Muscle layer of colon (tissue), 2 donors: Measurements from ENCODE around the gene ETDA.
"Not testable (repeated sequence)": the region's sequence is repeated elsewhere in the genome, so short reads cannot be mapped to it uniquely, and the experiment has no call there.

Source experiments
- H3K27ac ChIP-seq: one replicate; pipeline ENCODE4 v1.7.0; 2013; ENCODE audit warnings: low read depth, mild to moderate bottlenecking, low read length, moderate library complexity
- H3K27me3 ChIP-seq, 2 donors: one replicate each; pipeline ENCODE4 v1.7.0; 2013; ENCODE audit warnings: low read length in 2 of 2, mild to moderate bottlenecking in 2 of 2; ENCODE audit not compliant: insufficient read depth in 2 of 2, control insufficient read depth in 1 of 2
- H3K36me3 ChIP-seq: one replicate; pipeline ENCODE4 v1.7.0; 2013; ENCODE audit warnings: mild to moderate bottlenecking, low read length; ENCODE audit not compliant: insufficient read depth
- H3K4me1 ChIP-seq: one replicate; pipeline ENCODE4 v1.7.0; 2013; ENCODE audit warnings: mild to moderate bottlenecking, low read length; ENCODE audit not compliant: insufficient read depth
- H3K4me3 ChIP-seq, 2 donors: one replicate each; pipeline ENCODE4 v1.7.0; 2013; ENCODE audit warnings: low read length in 2 of 2, low read depth in 1 of 2, mild to moderate bottlenecking in 1 of 2, moderate library complexity in 1 of 2
- H3K9ac ChIP-seq: one replicate; pipeline ENCODE4 v1.7.0; 2013; ENCODE audit warnings: low read length
- H3K9me3 ChIP-seq: one replicate; pipeline ENCODE4 v1.7.0; 2013; ENCODE audit warnings: mild to moderate bottlenecking, low read length
- donor health status: abdominal sarcoma.
- donor health status: Adenocarcinoma of cecum.

ETDA gene

GRCh38 chrX:135252011-135252518 is at the start of gene ETDA:
TSS of gene ETDA (plus strand) at chrX:135252061. CDS start at chrX:135253277, 1,216 bp downstream.
- H3K9me3 ChIP-seq, H3K9ac ChIP-seq, H3K27ac ChIP-seq, H3K4me3 ChIP-seq, H3K27me3 ChIP-seq, H3K36me3 ChIP-seq, H3K4me1 ChIP-seq: not testable (repeated sequence)

GRCh38 chrX:135206427-135206826 is 45.4 kb upstream of the ETDA start:
- not testable (repeated sequence) for H3K9me3 ChIP-seq, H3K36me3 ChIP-seq, H3K4me3 ChIP-seq, H3K27ac ChIP-seq, H3K4me1 ChIP-seq, H3K9ac ChIP-seq, H3K27me3 ChIP-seq

- no peak overlapping the region for H3K4me3 ChIP-seq
- H3K36me3 ChIP-seq: no peaks in the 10 kb centered on the region
- H3K4me1 ChIP-seq: no peaks in the 10 kb centered on the region
Measured at GRCh38 chrX:135213200-135213844, 38.5 kb upstream of the ETDA start.

GRCh38 chrX:135245989-135246388 is 5.9 kb upstream of the ETDA start:
- H3K27me3 ChIP-seq, H3K9ac ChIP-seq, H3K27ac ChIP-seq, H3K9me3 ChIP-seq, H3K4me1 ChIP-seq, H3K4me3 ChIP-seq, H3K36me3 ChIP-seq: not testable (repeated sequence)

More at GRCh38 chrX:135213200-135213844, 38.5 kb upstream of the ETDA start:
- H3K9me3 ChIP-seq: no peaks in the 10 kb centered on the region
- H3K9ac ChIP-seq: no peak overlapping the region
- no peaks in the 10 kb centered on the region for H3K27me3 ChIP-seq
- H3K27ac ChIP-seq: no peak overlapping the region

- H3K4me1 ChIP-seq, H3K9ac ChIP-seq, H3K27ac ChIP-seq, H3K36me3 ChIP-seq, H3K4me3 ChIP-seq, H3K9me3 ChIP-seq, H3K27me3 ChIP-seq: not testable (repeated sequence)
Measured at GRCh38 chrX:135256087-135256684, 4.3 kb downstream of the ETDA start.

- Histone ChIP-seq H3K36me3 (no peaks in the 10 kb centered on the region), H3K4me3 (no peak overlapping the region)
Measured at GRCh38 chrX:135256923-135257322, 5.1 kb downstream of the ETDA start.

DNA sequence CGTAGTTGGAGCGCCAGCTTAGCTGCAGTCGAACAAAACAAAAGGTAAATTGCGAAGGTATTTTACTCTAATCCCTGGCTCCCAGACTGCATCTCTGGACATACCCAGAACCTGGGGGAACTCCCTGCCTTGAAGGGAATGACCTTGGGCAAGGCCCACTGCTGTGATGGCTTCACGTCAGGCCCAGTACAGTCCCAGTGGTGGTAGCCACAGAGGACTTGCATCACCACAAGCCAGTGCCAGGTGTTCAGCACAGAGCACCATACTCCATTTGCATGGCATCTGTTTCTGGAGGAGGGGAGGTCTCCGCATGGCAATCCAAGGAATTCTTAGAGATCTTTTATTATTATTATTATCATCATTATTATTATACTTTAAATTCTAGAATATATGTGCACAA is 5.6 kb downstream of the ETDA start:
- Histone ChIP-seq H3K27me3 (no peaks in the 10 kb centered on the region), H3K4me3 (no peak overlapping the region), H3K36me3 (no peaks in the 10 kb centered on the region), H3K27ac (no peak overlapping the region), H3K4me1 (no peaks in the 10 kb centered on the region), H3K9ac (no peak overlapping the region), H3K9me3 (no peaks in the 10 kb centered on the region)

More at GRCh38 chrX:135256923-135257322, 5.1 kb downstream of the ETDA start:
- H3K4me1 ChIP-seq: no peaks in the 10 kb centered on the region
- no peaks in the 10 kb centered on the region for H3K9me3 ChIP-seq
- H3K9ac ChIP-seq: no peak overlapping the region
- no peak overlapping the region for H3K27ac ChIP-seq
- no peaks in the 10 kb centered on the region for H3K27me3 ChIP-seq

DNA sequence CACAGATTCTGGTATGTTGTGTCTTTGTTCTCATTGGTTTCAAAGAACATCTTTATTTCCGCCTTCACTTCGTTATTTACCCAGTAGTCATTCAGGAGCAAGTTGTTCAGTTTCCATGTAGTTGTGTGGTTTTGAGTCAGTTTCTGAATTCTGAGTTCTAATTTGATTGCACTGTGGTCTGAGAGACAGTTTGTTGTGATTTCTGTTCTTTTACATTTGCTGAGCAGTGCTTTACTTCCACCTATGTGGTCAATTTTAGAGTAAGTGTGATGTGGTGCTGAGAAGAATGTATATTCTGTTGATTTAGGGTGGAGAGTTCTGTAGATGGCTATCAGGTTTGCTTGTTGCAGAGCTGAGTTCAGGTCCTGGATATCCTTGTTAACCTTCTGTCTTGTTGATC is 9.1 kb downstream of the ETDA start:
- H3K27me3 ChIP-seq, H3K9ac ChIP-seq, H3K4me1 ChIP-seq, H3K27ac ChIP-seq, H3K9me3 ChIP-seq, H3K36me3 ChIP-seq, H3K4me3 ChIP-seq: not testable (repeated sequence)

DNA sequence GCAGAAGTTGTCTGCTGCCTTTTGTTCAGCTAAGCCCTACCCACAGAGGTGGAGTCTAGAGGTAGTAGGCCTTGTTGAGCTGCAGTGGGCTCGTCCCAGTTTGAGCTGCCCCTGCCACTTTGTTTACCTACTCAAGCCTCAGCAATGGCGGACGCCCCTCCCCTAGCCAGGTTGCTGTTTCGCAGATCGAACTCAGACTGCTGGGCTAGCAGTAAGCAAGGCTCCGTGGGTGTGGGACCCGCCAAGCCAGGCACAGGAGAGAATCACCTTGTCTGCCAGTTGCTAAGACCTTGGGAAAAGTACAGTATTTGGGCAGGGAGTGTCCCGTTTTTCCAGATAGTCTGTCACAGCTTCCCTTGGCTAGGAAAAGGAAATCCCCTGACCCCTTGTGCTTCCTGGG is 11.5 kb downstream of the ETDA start:
- not testable (repeated sequence) for H3K27me3 ChIP-seq, H3K4me1 ChIP-seq, H3K27ac ChIP-seq, H3K4me3 ChIP-seq, H3K36me3 ChIP-seq, H3K9ac ChIP-seq, H3K9me3 ChIP-seq

- H3K9ac ChIP-seq: no peak overlapping the region
- no peaks in the 10 kb centered on the region for H3K36me3 ChIP-seq
- H3K4me1 ChIP-seq: no peaks in the 10 kb centered on the region
- H3K27me3 ChIP-seq: no peaks in the 10 kb centered on the region
- no peaks in the 10 kb centered on the region for H3K9me3 ChIP-seq
- H3K4me3 ChIP-seq: no peak overlapping the region
- H3K27ac ChIP-seq: no peak overlapping the region
Measured at GRCh38 chrX:135264206-135264605, 12.3 kb downstream of the ETDA start.

DNA sequence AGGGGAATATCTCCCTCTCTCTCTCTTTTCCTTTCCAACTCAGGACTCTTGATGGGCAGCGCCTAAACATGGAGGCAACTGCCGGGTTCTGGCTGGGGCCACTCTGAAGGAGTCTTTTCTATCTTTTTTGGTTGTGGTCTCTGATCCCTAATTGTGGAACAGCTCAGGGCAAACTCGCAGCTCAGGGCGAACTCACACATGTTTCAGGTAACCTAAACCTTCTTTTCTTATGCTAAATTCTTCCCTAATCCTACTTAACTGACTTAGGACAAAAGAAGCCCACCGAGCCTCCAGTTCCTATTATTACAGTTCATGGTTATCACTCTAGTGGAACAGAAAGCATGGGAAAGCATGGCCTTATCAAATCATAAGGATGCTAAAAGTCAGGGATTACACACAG is 21.3 kb downstream of the ETDA start:
- Histone ChIP-seq H3K4me3 (no peak overlapping the region), H3K36me3 (no peaks in the 10 kb centered on the region), H3K27ac (no peak overlapping the region), H3K9me3 (no peaks in the 10 kb centered on the region), H3K27me3 (no peaks in the 10 kb centered on the region), H3K9ac (no peak overlapping the region), H3K4me1 (no peaks in the 10 kb centered on the region)

DNA sequence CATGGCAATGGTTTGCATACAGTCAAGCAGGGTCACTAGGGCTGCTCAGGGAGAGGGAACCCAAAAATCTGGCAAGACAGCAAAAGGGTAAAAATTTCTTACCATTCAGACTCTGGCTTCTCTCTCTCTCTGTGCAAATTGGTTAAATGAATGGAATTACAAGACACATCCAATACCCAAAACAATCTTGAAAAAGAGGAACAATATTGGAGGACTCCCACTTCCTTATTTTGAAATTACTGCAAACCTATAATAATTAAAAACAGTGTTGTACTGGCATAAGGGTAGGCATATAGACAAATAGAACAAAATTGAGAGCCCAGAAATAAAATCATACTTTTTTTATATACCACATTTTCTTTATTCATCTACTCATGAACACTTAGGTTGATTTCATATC is 24.1 kb downstream of the ETDA start:
- no peak overlapping the region for H3K27ac ChIP-seq
- H3K36me3 ChIP-seq: no peaks in the 10 kb centered on the region
- no peaks in the 10 kb centered on the region for H3K27me3 ChIP-seq
- H3K4me3 ChIP-seq: no peak overlapping the region
- no peaks in the 10 kb centered on the region for H3K9me3 ChIP-seq
- H3K9ac ChIP-seq: no peak overlapping the region
- no peaks in the 10 kb centered on the region for H3K4me1 ChIP-seq
